Uterus (tissue), 4 donors: ENCODE measurements around the gene MIPOL1. TPM values are rescaled to one million over a fixed set of nuclear protein-coding genes. Genes with fewer than 3 reads are reported as not detected.

Experiments used
- DNase-seq, 2 donors: peaks; one replicate each; pipeline ENCODE4 v3.0.0-alpha.2; 2019 to 2020
- H3K27ac ChIP-seq, 2 donors: fragments of 200-600 bp; sonication (generic); 1 replicate in 1 of 2; 2 replicates in 1 of 2; pipeline ENCODE4 v1.5.1; 2016 to 2018
- H3K27me3 ChIP-seq, 2 donors: fragments of 200-600 bp; sonication (generic); one replicate each; pipeline ENCODE4 v1.5.1; 2018 to 2019; ENCODE audit warnings: control low read depth in 1 of 2
- H3K36me3 ChIP-seq, 2 donors: fragments of 200-600 bp; sonication (generic); one replicate each; pipeline ENCODE4 v1.5.1; 2019; ENCODE audit warnings: control low read depth in 1 of 2
- H3K4me1 ChIP-seq, 2 donors: fragments of 200-600 bp; sonication (generic); one replicate each; pipeline ENCODE4 v1.5.1; 2018 to 2019; ENCODE audit warnings: control low read depth in 1 of 2
- H3K4me3 ChIP-seq, 2 donors: fragments of 200-600 bp; sonication (generic); 1 replicate in 1 of 2; 2 replicates in 1 of 2; pipeline ENCODE4 v1.5.1; 2018 to 2019; ENCODE audit warnings: mild to moderate bottlenecking in 1 of 2
- H3K9me3 ChIP-seq, 2 donors: fragments of 200-600 bp; sonication (generic); one replicate each; pipeline ENCODE4 v1.5.1; 2019; ENCODE audit warnings: control low read depth in 1 of 2
- POLR2A ChIP-seq, 2 donors: fragments of 450-650 bp; IDR thresholded peaks; one replicate each; pipeline ENCODE4 v1.6.1; 2016; ENCODE audit warnings: antibody characterized with exemption in 2 of 2, mild to moderate bottlenecking in 1 of 2, moderate library complexity in 1 of 2
- intact Hi-C: fragments of 100-400 bp; cut with DNase I; formaldehyde crosslinking; loops from one replicate; pipeline ENCODE4 v1.15.1; 2023; ENCODE audit warnings: low total_unique reads
- total RNA-seq, 4 donors: library from RNA; depleted of rRNA in 3 of 4; stranded (reverse); fragments of >200 nt in 3 of 4; gene quantifications; one replicate each; pipeline versions ENCODE4 v1.1.0 to v1.2.4, GENCODE V29; 2014 to 2023
- TF ChIP-seq, protein P1 (sequence below), 4 experiments: fragments of 200-600 bp in 2 of 4; fragments of 450-650 bp in 2 of 4; sonication (generic) in 2 of 4; IDR thresholded peaks; one replicate each; pipeline ENCODE4 v1.5.1; 2016 to 2019; ENCODE audit warnings: antibody characterized with exemption in 4 of 4, mild to moderate bottlenecking in 2 of 4, moderate library complexity in 1 of 4
- donor health status: DM: yes; HTN: yes; CAD: no.

Gene MIPOL1
- total RNA-seq, 4 donors from 2014 or later, result 22.8 to 52.1 (median 39.4) TPM

DNA sequence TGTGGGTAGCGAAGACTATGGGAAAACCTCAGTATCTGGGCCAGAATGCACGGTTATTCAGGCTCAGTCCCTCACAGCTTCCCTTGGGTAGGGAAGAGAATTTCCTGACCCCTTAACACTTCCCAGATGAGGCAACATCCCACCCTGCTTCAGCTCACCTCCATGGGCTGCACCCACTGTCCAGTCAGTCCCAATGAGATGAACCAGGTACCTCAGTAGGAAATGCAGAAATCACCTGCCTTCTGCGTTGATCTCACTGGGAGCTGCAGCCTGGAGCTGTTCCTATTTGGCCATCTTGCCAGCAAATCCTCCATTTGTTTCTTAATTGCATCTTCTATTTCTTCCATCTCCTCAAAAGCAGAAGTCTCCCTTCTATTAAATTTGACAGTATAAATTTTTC lies 292.9 kb downstream of the MIPOL1 start:
- Histone ChIP-seq H3K4me3 (no peak overlapping the region), H3K36me3 (no peaks in the 10 kb centered on the region), H3K4me1 (no peaks in the 10 kb centered on the region), H3K27me3 (no peaks in the 10 kb centered on the region), H3K9me3 (no peaks in the 10 kb centered on the region), H3K27ac (no peak overlapping the region)
- intact Hi-C loops, result no loop called here
- DNase-seq, result no peak
- TF ChIP-seq, protein P1, sequence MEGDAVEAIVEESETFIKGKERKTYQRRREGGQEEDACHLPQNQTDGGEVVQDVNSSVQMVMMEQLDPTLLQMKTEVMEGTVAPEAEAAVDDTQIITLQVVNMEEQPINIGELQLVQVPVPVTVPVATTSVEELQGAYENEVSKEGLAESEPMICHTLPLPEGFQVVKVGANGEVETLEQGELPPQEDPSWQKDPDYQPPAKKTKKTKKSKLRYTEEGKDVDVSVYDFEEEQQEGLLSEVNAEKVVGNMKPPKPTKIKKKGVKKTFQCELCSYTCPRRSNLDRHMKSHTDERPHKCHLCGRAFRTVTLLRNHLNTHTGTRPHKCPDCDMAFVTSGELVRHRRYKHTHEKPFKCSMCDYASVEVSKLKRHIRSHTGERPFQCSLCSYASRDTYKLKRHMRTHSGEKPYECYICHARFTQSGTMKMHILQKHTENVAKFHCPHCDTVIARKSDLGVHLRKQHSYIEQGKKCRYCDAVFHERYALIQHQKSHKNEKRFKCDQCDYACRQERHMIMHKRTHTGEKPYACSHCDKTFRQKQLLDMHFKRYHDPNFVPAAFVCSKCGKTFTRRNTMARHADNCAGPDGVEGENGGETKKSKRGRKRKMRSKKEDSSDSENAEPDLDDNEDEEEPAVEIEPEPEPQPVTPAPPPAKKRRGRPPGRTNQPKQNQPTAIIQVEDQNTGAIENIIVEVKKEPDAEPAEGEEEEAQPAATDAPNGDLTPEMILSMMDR (IDR thresholded peaks at IDR 0.05), result no peak
- TF ChIP-seq POLR2A (IDR thresholded peaks at IDR 0.05), result no peak

DNA sequence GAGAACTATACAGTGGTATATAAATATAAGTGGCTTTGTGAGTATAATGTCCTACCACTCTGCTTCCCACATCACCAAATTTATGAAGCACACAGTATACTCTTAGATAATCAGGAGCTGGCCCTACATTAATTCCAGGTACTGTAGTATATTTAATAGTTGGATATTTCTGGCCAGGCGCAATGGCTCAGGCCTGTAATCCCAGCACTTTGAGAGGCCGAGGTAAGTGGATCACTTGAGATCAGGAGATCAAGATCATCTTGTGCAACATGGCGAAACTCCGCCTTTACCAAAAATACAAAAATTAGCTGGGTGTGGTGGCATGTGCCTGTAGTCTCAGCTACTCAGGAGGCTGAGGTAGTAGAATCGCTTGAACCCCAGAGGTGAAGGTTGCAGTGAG lies 293.3 kb downstream of the MIPOL1 start:
- intact Hi-C loops, result no loop called here
- TF ChIP-seq, protein P1 (IDR thresholded peaks at IDR 0.05), result no peak
- TF ChIP-seq POLR2A (IDR thresholded peaks at IDR 0.05), result no peak
- Histone ChIP-seq H3K36me3 (no peaks in the 10 kb centered on the region), H3K27ac (no peak overlapping the region), H3K4me1 (no peaks in the 10 kb centered on the region), H3K27me3 (no peaks in the 10 kb centered on the region), H3K4me3 (no peak overlapping the region), H3K9me3 (no peaks in the 10 kb centered on the region)
- DNase-seq, result no peak

DNA sequence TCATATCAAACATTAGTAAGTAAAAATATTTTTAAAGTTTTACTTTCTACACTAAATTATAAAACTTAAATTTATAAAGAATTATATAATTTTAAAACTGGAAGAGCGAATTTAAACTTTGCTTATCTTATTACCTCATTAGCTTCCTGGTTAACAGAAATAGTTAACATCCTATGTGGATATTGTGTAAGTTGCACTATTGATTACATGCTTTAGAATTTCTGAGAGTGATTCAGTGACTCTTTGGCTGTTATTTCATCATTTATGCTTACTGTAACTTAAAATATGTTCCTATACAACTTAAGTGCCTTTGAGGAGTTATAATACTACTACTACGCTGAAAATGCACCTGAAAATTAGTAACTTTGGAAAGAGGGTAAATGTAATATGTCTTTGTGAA lies 295.9 kb downstream of the MIPOL1 start:
- TF ChIP-seq POLR2A (IDR thresholded peaks at IDR 0.05), result no peak
- TF ChIP-seq, protein P1 (IDR thresholded peaks at IDR 0.05), result no peak
- H3K27ac ChIP-seq, result no peak overlapping the region
- intact Hi-C loops, result no loop called here

DNA sequence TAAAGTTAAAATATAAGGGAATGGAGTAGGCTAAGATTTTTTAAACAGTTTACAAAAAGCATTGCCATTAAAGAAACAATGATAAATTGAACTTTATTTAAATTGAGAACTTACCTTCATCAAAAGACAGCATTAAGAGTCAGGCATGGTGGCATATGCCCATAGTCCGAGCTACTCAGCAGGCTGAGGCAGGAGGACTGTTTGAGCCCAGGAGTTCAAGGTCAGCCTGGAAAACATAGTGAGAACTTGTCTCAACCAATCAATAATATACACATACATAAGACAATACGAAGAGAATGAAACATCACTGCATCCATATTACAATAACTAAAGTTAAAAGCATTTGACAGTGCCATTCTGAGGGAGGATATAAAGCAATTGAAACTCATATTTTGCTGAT lies 299.7 kb downstream of the MIPOL1 start:
- intact Hi-C loops, result no loop called here
- Histone ChIP-seq H3K4me3 (no peak overlapping the region), H3K36me3 (no peaks in the 10 kb centered on the region), H3K9me3 (no peaks in the 10 kb centered on the region), H3K27me3 (no peaks in the 10 kb centered on the region), H3K27ac (no peak overlapping the region), H3K4me1 (no peaks in the 10 kb centered on the region)
- no peak for TF ChIP-seq POLR2A (IDR thresholded peaks at IDR 0.05)
- TF ChIP-seq, protein P1 (IDR thresholded peaks at IDR 0.05), result no peak
- DNase-seq, result no peak

More for the DNA sequence above, 295.9 kb downstream of the MIPOL1 start:
- H3K4me1 ChIP-seq, result no peaks in the 10 kb centered on the region
- H3K9me3 ChIP-seq, result no peaks in the 10 kb centered on the region
- no peak overlapping the region for H3K4me3 ChIP-seq
- H3K27me3 ChIP-seq, result no peaks in the 10 kb centered on the region
- no peaks in the 10 kb centered on the region for H3K36me3 ChIP-seq
- no peak for DNase-seq

DNA sequence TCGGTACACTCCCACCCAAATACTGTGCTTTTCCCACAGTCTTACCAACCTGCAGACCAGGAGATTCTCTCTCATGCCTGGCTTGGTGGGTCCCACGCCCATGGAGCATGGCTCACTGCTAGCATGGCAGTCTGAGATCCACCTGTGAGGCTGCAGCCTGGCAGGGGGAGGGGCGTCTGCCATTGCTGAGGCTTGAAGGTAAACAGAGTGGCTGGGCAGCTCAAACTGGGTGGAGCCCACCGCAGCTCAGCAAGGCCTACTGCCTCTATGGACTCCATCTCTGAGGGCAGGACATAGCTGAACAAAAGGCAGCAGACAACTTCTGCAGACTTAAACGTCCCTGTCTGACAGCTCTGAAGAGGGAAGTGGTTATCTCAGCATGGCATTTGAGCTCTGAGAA lies 304.1 kb downstream of the MIPOL1 start:
- Histone ChIP-seq H3K9me3 (no peaks in the 10 kb centered on the region), H3K27me3 (no peaks in the 10 kb centered on the region), H3K4me1 (no peaks in the 10 kb centered on the region), H3K27ac (no peak overlapping the region), H3K4me3 (no peak overlapping the region), H3K36me3 (no peaks in the 10 kb centered on the region)
- no peak for DNase-seq
- no peak for TF ChIP-seq POLR2A (IDR thresholded peaks at IDR 0.05)
- TF ChIP-seq, protein P1 (IDR thresholded peaks at IDR 0.05), result no peak
- intact Hi-C loops, result no loop called here
